Measurements from ENCODE around the gene NMBR.
A peak's percentile ranks its signal among the peaks of the same experiment; 100 is the strongest.
"Not testable (repeated sequence)": the region's sequence is repeated elsewhere in the genome, so short reads cannot be mapped to it uniquely, and the experiment has no call there.

Gene NMBR

GRCh38 chr6:142055219-142055618 is 91.7 kb downstream of the NMBR start:
- DNase-seq = peak; percentile 51

- no peak for DNase-seq
Measured at GRCh38 chr6:142051404-142051803, 95.5 kb downstream of the NMBR start.

DNA sequence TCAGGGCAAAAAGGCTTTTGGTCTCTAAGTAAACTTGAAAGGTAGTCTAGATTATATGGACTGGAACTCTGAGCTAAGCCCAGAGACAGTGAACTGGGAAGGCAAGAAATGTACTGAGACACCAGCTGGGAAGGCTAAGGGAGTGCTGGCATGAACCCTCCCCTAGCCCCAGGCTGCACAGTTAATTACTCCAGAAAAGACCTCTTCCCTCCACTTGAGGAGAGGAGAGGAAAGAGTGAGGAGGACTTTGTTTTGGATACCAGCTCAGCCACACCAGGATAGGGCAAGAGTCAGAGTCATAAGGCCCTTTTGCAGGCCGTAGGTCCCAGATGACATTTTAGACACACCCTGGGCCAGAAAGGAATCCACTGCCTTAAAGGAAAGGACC is 98.3 kb downstream of the NMBR start:
- DNase-seq = no peak

GRCh38 chr6:142047934-142048592 is 98.9 kb downstream of the NMBR start:
- DNase-seq = no peak

- no peak for DNase-seq
Measured at GRCh38 chr6:142045380-142046278, 101.3 kb downstream of the NMBR start.

DNA sequence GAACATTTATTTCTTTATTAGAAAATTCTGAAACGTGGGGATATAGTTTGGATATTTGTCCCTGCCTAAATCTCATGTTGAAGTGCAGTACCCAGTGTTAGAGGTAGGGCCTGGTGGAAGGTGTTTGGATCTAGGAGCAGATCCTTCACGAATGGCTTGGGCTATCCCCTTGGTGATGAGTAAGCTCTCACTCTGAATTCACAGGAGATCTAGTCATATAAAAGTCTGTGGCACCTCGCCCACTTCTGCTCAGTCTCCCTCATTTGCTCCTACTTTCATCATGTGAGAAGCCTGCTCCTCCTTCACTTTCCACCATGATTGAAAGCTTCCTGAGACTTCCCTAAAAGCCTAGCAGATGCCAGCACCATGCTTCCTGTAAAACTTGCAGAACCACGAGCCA is 111.0 kb downstream of the NMBR start:
- no peak for DNase-seq

- no peak for DNase-seq
Measured at GRCh38 chr6:142031035-142031434, 115.9 kb downstream of the NMBR start.

- no peak for DNase-seq
Measured at GRCh38 chr6:142030115-142030619, 116.8 kb downstream of the NMBR start.

GRCh38 chr6:142028527-142028926 is 118.4 kb downstream of the NMBR start:
- no peak for DNase-seq

DNA sequence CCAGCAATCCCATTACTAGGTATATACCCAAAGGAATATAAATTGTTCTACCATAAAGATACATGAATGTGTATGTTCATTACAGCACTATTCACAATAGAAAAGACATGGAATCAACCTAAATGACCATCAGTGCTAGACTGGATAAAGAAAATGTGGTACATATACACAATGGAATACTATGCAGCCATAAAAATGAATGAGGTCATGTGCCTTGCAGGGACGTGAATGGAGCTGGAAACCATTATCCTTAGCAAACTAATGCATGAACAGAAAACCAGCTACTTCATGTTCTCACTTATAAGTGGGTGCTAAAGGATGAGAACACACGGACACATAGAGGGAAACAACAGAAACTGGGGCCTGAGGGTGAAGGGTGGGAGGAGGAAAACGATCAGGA is 119.1 kb downstream of the NMBR start:
- not testable (repeated sequence) for DNase-seq

GRCh38 chr6:142027074-142027473 is 119.8 kb downstream of the NMBR start:
- DNase-seq = no peak

DNA sequence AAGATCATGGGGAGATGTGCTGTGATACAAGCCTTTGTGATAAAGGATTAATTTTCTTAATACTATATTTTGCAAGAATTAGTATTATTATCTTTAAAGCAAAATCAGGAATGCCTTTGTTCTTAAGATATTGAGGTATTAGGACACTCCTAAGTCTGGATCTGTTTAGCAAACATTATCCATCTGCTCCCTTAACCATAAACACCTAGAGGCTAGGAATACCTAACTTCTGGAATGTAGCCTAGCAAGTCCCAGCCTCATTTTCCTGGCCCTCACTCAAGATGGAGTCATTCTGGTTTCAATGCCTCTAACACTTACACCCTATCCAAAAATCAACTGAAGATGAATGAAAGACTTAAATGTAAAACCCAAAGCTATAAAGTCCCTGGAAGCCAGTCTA is 120.5 kb downstream of the NMBR start:
- no peak for DNase-seq

Measured in activated CD4-positive, alpha-beta T cell treated with anti-CD3 and anti-CD28 coated beads, Interleukin-10, Interleukin-2, amounts not matched to agents 100 ng/mL and 50 ng/mL, durations not matched to agents 16 hours and 8 hours (primary cell).